Activated CD8-positive, alpha-beta memory T cell treated with anti-CD3 and anti-CD28 coated beads for 36 hours (primary cell): ENCODE results near the gene ZHX3. TPM values are rescaled to one million over a fixed set of nuclear protein-coding genes. Genes with fewer than 3 reads are reported as not detected.

Source experiments
- CTCF ChIA-PET: fragments of 350-600 bp; sonication (Branson Sonifier 250); formaldehyde crosslinking; loops from one replicate; lab custom pipeline; 2021; ENCODE audit warnings: antibody characterized with exemption; lab: Charles Lee
- POLR2A ChIA-PET: fragments of 350-600 bp; sonication (Branson Sonifier 250); formaldehyde crosslinking; loops from one replicate; lab custom pipeline; 2021; ENCODE audit warnings: antibody characterized with exemption; lab: Charles Lee
- total RNA-seq, 2 experiments: library from RNA; stranded (reverse); gene quantifications; one replicate each; pipeline ENCODE4 v1.2.3, GENCODE V29; 2021

The ZHX3 gene
- total RNA-seq, 2 experiments from 2014 or later: 14.5 to 16.0 TPM

- POLR2A ChIA-PET: no interaction called here
- CTCF ChIA-PET: interaction anchor here (0.7 to 2.5 kb wide), 16 partner anchors 9 to 441 kb away, joined by 3 to 18 read pairs (median 4); partner anchors contain the start of gene LPIN3
These were observed 144.3 kb downstream of the ZHX3 start for GRCh38 chr20:41173161-41173721.

GRCh38 chr20:41172296-41173140, 145.0 kb downstream of the ZHX3 start:
- POLR2A ChIA-PET: no interaction called here
- CTCF ChIA-PET: interaction anchor here (0.7 to 2.5 kb wide), 17 partner anchors 8 to 442 kb away, joined by 3 to 18 read pairs (median 4); partner anchors contain the start of gene LPIN3

GRCh38 chr20:41171736-41172295, 145.7 kb downstream of the ZHX3 start:
- CTCF ChIA-PET: interaction anchor here (1.6 to 2.5 kb wide), 5 partner anchors 9 to 169 kb away, joined by 7 to 13 read pairs (median 11); partner anchors contain the start of gene LPIN3
- POLR2A ChIA-PET: no interaction called here

- ChIA-PET POLR2A (no interaction called here), CTCF (interaction anchor here (0.7 to 1.8 kb wide), 2 partner anchors 170 to 1173 kb away, joined by 4 to 8 read pairs; partner anchors contain the start of gene LPIN3)
These were observed 147.0 kb downstream of the ZHX3 start for GRCh38 chr20:41170386-41171105.

- CTCF ChIA-PET: interaction anchor here (0.7 kb wide), 1 partner anchor 12 kb away, joined by 3 read pairs; no protein-coding TSS in a partner anchor
- POLR2A ChIA-PET: interaction anchor here (1.2 kb wide), 1 partner anchor 12 kb away, joined by 4 read pairs; no protein-coding TSS in a partner anchor
These were observed 147.7 kb downstream of the ZHX3 start for GRCh38 chr20:41169791-41170351.

GRCh38 chr20:41169162-41169690, 148.3 kb downstream of the ZHX3 start:
- ChIA-PET POLR2A (interaction anchor here (1.2 kb wide), 1 partner anchor 12 kb away, joined by 4 read pairs; no protein-coding TSS in a partner anchor), CTCF (interaction anchor here (0.7 kb wide), 1 partner anchor 11 kb away, joined by 3 read pairs; no protein-coding TSS in a partner anchor)

- POLR2A ChIA-PET: interaction anchor here (1.2 kb wide), 1 partner anchor 11 kb away, joined by 4 read pairs; no protein-coding TSS in a partner anchor
- CTCF ChIA-PET: no interaction called here
These were observed 149.0 kb downstream of the ZHX3 start for GRCh38 chr20:41168281-41169161.

GRCh38 chr20:41167481-41168253, 149.9 kb downstream of the ZHX3 start:
- ChIA-PET CTCF (no interaction called here), POLR2A (no interaction called here)

GRCh38 chr20:41167118-41167470, 150.4 kb downstream of the ZHX3 start:
- POLR2A ChIA-PET: no interaction called here
- CTCF ChIA-PET: interaction anchor here (0.6 kb wide), 1 partner anchor 170 kb away, joined by 4 read pairs; no protein-coding TSS in a partner anchor

- CTCF ChIA-PET: interaction anchor here (0.6 kb wide), 1 partner anchor 171 kb away, joined by 4 read pairs; no protein-coding TSS in a partner anchor
- POLR2A ChIA-PET: no interaction called here
These were observed 151.1 kb downstream of the ZHX3 start for GRCh38 chr20:41166201-41167117.

- POLR2A ChIA-PET: no interaction called here
- CTCF ChIA-PET: interaction anchor here (1.0 kb wide), 1 partner anchor 8 kb away, joined by 3 read pairs; no protein-coding TSS in a partner anchor
These were observed 152.3 kb downstream of the ZHX3 start for GRCh38 chr20:41165001-41165882.

- ChIA-PET POLR2A (no interaction called here), CTCF (interaction anchor here (1.0 to 2.1 kb wide), 2 partner anchors 9 to 29 kb away, joined by 5 to 11 read pairs; no protein-coding TSS in a partner anchor)
These were observed 153.7 kb downstream of the ZHX3 start for GRCh38 chr20:41163821-41164220.

- ChIA-PET CTCF (interaction anchor here (0.7 to 2.1 kb wide), 2 partner anchors 10 to 26 kb away, joined by 3 to 11 read pairs; no protein-coding TSS in a partner anchor), POLR2A (no interaction called here)
These were observed 155.1 kb downstream of the ZHX3 start for GRCh38 chr20:41162396-41162795.

GRCh38 chr20:41161886-41162285, 155.6 kb downstream of the ZHX3 start:
- POLR2A ChIA-PET: no interaction called here
- CTCF ChIA-PET: interaction anchor here (0.7 to 2.1 kb wide), 3 partner anchors 11 to 112 kb away, joined by 3 to 11 read pairs (median 3); no protein-coding TSS in a partner anchor
